ENCODE data around the gene CA5A. TPM values are rescaled to one million over a fixed set of nuclear protein-coding genes. Genes with fewer than 3 reads are reported as not detected.
"Not testable (repeated sequence)": the region's sequence is repeated elsewhere in the genome, so short reads cannot be mapped to it uniquely, and the experiment has no call there.

Gene CA5A
- total RNA-seq, 1 donor from 2014 or later, result not detected

DNA sequence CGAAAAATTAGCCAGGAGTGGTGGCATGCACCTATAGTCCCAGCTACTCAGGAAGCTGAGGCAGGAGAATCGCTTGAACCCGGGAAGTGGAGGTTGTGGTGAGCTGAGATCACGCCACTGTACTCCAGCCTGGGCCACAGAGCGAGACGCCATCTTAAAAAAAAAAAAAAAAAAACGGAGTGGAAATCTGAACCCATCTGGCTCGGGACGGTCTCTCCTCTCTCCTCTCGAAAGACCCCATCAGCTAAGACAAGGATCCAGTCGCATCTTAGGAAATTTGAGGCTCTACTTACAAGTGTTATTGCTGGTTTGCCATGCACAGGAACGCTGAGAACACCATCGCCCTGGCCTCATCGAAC, 334 bp downstream of the CA5A start:
- H3K36me3 ChIP-seq (ENCODE audit: insufficient read depth, low read length); H3K9ac ChIP-seq (ENCODE audit: low read length); H3K27ac ChIP-seq (ENCODE audit: low read depth, low read length); H3K36me3 Mint-ChIP-seq (ENCODE audit: low read depth, unreplicated experiment); H3K79me2 ChIP-seq (ENCODE audit: insufficient read depth, low read length); H4K20me1 ChIP-seq (ENCODE audit: insufficient read depth, low read length); H3K4me3 ChIP-seq (ENCODE audit: insufficient read depth, low read depth, low read length); FAIRE-seq; H3K27me3 ChIP-seq (ENCODE audit: insufficient read depth, low read length); H3K4me3 Mint-ChIP-seq (ENCODE audit: unreplicated experiment); DNase-seq (ENCODE audit: low read depth); H2AFZ ChIP-seq (ENCODE audit: low read depth, low read length); H3K9me3 Mint-ChIP-seq (ENCODE audit: unreplicated experiment); H3K27ac Mint-ChIP-seq (ENCODE audit: unreplicated experiment); H3K4me1 Mint-ChIP-seq (ENCODE audit: low read depth, unreplicated experiment); H3K4me2 ChIP-seq (ENCODE audit: low read length); H3K9me3 ChIP-seq (ENCODE audit: insufficient read depth, low read depth, low read length): not testable (repeated sequence)
- H3K27me3 Mint-ChIP-seq (ENCODE audit: low read depth, unreplicated experiment), result peaks cover 13% of the 10 kb centered on the region
- peaks cover 12% of the 10 kb centered on the region for H3K4me1 ChIP-seq (ENCODE audit: insufficient read depth, low read length)

DNA sequence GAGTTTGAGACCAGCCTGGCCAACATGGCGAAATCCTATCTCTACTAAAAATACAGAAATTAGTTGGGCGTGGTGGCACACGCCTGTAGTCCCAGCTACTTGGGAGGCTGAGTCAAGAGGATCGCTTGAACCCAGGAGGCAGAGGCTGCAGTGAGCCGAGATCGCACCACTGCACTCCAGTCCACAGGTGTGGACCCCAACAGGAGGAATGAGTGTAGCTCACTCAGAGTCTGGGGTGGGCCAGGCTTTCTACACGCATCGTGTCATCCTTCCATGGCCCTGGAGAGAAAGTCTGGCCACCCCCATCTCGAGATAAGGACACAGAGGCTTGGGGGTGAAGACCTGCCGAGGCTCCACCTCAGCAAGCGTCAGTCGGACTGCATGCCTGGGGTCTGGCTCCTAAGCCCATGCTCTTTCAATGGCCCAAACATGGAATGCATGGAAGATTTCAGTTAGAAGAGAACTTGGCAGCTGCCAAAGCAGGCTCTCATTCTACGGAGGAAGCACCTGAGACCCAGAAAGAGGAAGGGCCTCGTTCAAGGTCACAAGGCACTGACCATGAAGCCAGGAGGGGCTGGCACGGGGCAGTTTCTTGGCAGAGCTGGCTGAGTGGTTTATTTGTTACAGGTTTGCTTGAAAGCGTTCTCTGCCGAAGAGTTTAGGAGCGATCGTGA, 1.4 kb downstream of the CA5A start:
- not testable (repeated sequence) for H3K4me3 Mint-ChIP-seq (ENCODE audit: unreplicated experiment); H3K9ac ChIP-seq (ENCODE audit: low read length); H3K27ac ChIP-seq (ENCODE audit: low read depth, low read length); H3K36me3 ChIP-seq (ENCODE audit: insufficient read depth, low read length); H3K27me3 ChIP-seq (ENCODE audit: insufficient read depth, low read length); FAIRE-seq; H3K4me3 ChIP-seq (ENCODE audit: insufficient read depth, low read depth, low read length); H3K9me3 ChIP-seq (ENCODE audit: insufficient read depth, low read depth, low read length); H3K79me2 ChIP-seq (ENCODE audit: insufficient read depth, low read length); H3K4me2 ChIP-seq (ENCODE audit: low read length); DNase-seq (ENCODE audit: low read depth); H3K27ac Mint-ChIP-seq (ENCODE audit: unreplicated experiment); H3K36me3 Mint-ChIP-seq (ENCODE audit: low read depth, unreplicated experiment); H3K4me1 Mint-ChIP-seq (ENCODE audit: low read depth, unreplicated experiment); H4K20me1 ChIP-seq (ENCODE audit: insufficient read depth, low read length); H2AFZ ChIP-seq (ENCODE audit: low read depth, low read length); H3K9me3 Mint-ChIP-seq (ENCODE audit: unreplicated experiment)
- peaks cover 12% of the 10 kb centered on the region for H3K4me1 ChIP-seq (ENCODE audit: insufficient read depth, low read length)
- peaks cover 13% of the 10 kb centered on the region for H3K27me3 Mint-ChIP-seq (ENCODE audit: low read depth, unreplicated experiment)

DNA sequence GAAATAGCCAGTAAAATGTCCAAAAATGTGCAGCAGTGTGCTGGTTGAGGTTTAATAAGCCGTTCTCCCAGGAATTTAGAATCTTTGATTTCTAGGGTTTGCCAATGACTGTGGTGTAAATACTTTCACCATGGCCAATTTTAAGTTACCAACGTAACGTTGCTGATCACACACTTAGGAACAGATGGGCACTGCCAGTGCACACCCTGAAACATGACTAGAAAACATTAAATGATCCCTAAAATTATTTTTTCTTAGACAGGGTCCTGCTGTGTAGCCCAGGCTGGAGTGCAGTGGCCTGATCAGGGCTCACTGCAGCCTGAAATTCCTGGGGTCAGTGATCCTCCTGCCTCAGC, 3.2 kb downstream of the CA5A start:
- TF ChIP-seq EZH2 (IDR thresholded peaks at IDR 0.05; ENCODE audit: insufficient read depth, low read length), result no peak
- TF ChIP-seq, protein P1, sequence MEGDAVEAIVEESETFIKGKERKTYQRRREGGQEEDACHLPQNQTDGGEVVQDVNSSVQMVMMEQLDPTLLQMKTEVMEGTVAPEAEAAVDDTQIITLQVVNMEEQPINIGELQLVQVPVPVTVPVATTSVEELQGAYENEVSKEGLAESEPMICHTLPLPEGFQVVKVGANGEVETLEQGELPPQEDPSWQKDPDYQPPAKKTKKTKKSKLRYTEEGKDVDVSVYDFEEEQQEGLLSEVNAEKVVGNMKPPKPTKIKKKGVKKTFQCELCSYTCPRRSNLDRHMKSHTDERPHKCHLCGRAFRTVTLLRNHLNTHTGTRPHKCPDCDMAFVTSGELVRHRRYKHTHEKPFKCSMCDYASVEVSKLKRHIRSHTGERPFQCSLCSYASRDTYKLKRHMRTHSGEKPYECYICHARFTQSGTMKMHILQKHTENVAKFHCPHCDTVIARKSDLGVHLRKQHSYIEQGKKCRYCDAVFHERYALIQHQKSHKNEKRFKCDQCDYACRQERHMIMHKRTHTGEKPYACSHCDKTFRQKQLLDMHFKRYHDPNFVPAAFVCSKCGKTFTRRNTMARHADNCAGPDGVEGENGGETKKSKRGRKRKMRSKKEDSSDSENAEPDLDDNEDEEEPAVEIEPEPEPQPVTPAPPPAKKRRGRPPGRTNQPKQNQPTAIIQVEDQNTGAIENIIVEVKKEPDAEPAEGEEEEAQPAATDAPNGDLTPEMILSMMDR (IDR thresholded peaks at IDR 0.05; ENCODE audit: insufficient read depth, low read depth, low read length), result no peak
- Mint-ChIP-seq H3K9me3 (ENCODE audit: unreplicated experiment) (peaks cover 3% of the 10 kb centered on the region), H3K36me3 (ENCODE audit: low read depth, unreplicated experiment) (no peaks in the 10 kb centered on the region), H3K4me1 (ENCODE audit: low read depth, unreplicated experiment) (peaks cover 4% of the 10 kb centered on the region), H3K27me3 (ENCODE audit: low read depth, unreplicated experiment) (peaks cover 10% of the 10 kb centered on the region), H3K4me3 (ENCODE audit: unreplicated experiment) (no peak overlapping the region), H3K27ac (ENCODE audit: unreplicated experiment) (no peak overlapping the region)
- FAIRE-seq (no peak), DNase-seq (ENCODE audit: low read depth) (no peak)
- Histone ChIP-seq H3K4me1 (ENCODE audit: insufficient read depth, low read length) (peaks cover 12% of the 10 kb centered on the region), H3K79me2 (ENCODE audit: insufficient read depth, low read length) (no peaks in the 10 kb centered on the region), H3K36me3 (ENCODE audit: insufficient read depth, low read length) (no peaks in the 10 kb centered on the region), H3K27ac (ENCODE audit: low read depth, low read length) (no peak overlapping the region), H2AFZ (ENCODE audit: low read depth, low read length) (no peak overlapping the region), H3K27me3 (ENCODE audit: insufficient read depth, low read length) (no peaks in the 10 kb centered on the region), H3K4me3 (ENCODE audit: insufficient read depth, low read depth, low read length) (no peak overlapping the region), H3K9ac (ENCODE audit: low read length) (no peak overlapping the region), H3K4me2 (ENCODE audit: low read length) (no peak overlapping the region), H3K9me3 (ENCODE audit: insufficient read depth, low read depth, low read length) (no peaks in the 10 kb centered on the region), H4K20me1 (ENCODE audit: insufficient read depth, low read length) (no peaks in the 10 kb centered on the region)

- H3K9ac ChIP-seq (ENCODE audit: low read length); H4K20me1 ChIP-seq (ENCODE audit: insufficient read depth, low read length); H3K4me1 Mint-ChIP-seq (ENCODE audit: low read depth, unreplicated experiment); H3K4me2 ChIP-seq (ENCODE audit: low read length); FAIRE-seq; H3K27ac Mint-ChIP-seq (ENCODE audit: unreplicated experiment); H3K27me3 ChIP-seq (ENCODE audit: insufficient read depth, low read length); H3K79me2 ChIP-seq (ENCODE audit: insufficient read depth, low read length); H3K9me3 ChIP-seq (ENCODE audit: insufficient read depth, low read depth, low read length); H3K27ac ChIP-seq (ENCODE audit: low read depth, low read length); DNase-seq (ENCODE audit: low read depth); H3K9me3 Mint-ChIP-seq (ENCODE audit: unreplicated experiment); H3K4me3 ChIP-seq (ENCODE audit: insufficient read depth, low read depth, low read length); H2AFZ ChIP-seq (ENCODE audit: low read depth, low read length); H3K4me3 Mint-ChIP-seq (ENCODE audit: unreplicated experiment); H3K36me3 Mint-ChIP-seq (ENCODE audit: low read depth, unreplicated experiment); H3K36me3 ChIP-seq (ENCODE audit: insufficient read depth, low read length): not testable (repeated sequence)
- peaks cover 12% of the 10 kb centered on the region for H3K4me1 ChIP-seq (ENCODE audit: insufficient read depth, low read length)
- peaks cover 11% of the 10 kb centered on the region for H3K27me3 Mint-ChIP-seq (ENCODE audit: low read depth, unreplicated experiment)
These were observed 3.7 kb downstream of the CA5A start for GRCh38 chr16:87932475-87933139.
